ENCODE results near the gene TCF15.
"Not testable (repeated sequence)": the region's sequence is repeated elsewhere in the genome, so short reads cannot be mapped to it uniquely, and the experiment has no call there.

TCF15 gene

GRCh38 chr20:642013-642397 is 31.9 kb upstream of the TCF15 start:
- DNase-seq = not testable (repeated sequence)

- no peak for DNase-seq
Measured at GRCh38 chr20:641516-641875, 31.4 kb upstream of the TCF15 start.

GRCh38 chr20:640674-641515 is 30.8 kb upstream of the TCF15 start:
- DNase-seq = no peak

GRCh38 chr20:638579-638978 is 28.5 kb upstream of the TCF15 start:
- no peak for DNase-seq

- DNase-seq = no peak
Measured at GRCh38 chr20:637559-637958, 27.4 kb upstream of the TCF15 start.

- DNase-seq = no peak
Measured at GRCh38 chr20:635893-636338, 25.8 kb upstream of the TCF15 start.

GRCh38 chr20:635028-635892 is 25.2 kb upstream of the TCF15 start:
- DNase-seq = no peak

GRCh38 chr20:634148-634925 is 24.2 kb upstream of the TCF15 start:
- DNase-seq = no peak

- DNase-seq = no peak
Measured at GRCh38 chr20:631101-631500, 21.0 kb upstream of the TCF15 start.

GRCh38 chr20:626579-626978 is 16.5 kb upstream of the TCF15 start:
- DNase-seq = no peak

- no peak for DNase-seq
Measured at GRCh38 chr20:625360-625932, 15.3 kb upstream of the TCF15 start.

- no peak for DNase-seq
Measured at GRCh38 chr20:623704-624103, 13.6 kb upstream of the TCF15 start.

GRCh38 chr20:623021-623420 is 12.9 kb upstream of the TCF15 start:
- no peak for DNase-seq

GRCh38 chr20:622161-622560 is 12.1 kb upstream of the TCF15 start:
- no peak for DNase-seq

- DNase-seq = no peak
Measured at GRCh38 chr20:621125-621756, 11.1 kb upstream of the TCF15 start.

GRCh38 chr20:620246-620645 is 10.1 kb upstream of the TCF15 start:
- no peak for DNase-seq

- DNase-seq = no peak
Measured at GRCh38 chr20:618980-619379, 8.9 kb upstream of the TCF15 start.

- no peak for DNase-seq
Measured at GRCh38 chr20:617934-618690, 8.0 kb upstream of the TCF15 start.

GRCh38 chr20:615514-615913 is 5.4 kb upstream of the TCF15 start:
- no peak for DNase-seq

- no peak for DNase-seq
Measured at GRCh38 chr20:611843-612185, 1.7 kb upstream of the TCF15 start.

GRCh38 chr20:611047-611842 is 1.1 kb upstream of the TCF15 start:
- DNase-seq = no peak
